ENCODE data around the gene IL9.

DNA sequence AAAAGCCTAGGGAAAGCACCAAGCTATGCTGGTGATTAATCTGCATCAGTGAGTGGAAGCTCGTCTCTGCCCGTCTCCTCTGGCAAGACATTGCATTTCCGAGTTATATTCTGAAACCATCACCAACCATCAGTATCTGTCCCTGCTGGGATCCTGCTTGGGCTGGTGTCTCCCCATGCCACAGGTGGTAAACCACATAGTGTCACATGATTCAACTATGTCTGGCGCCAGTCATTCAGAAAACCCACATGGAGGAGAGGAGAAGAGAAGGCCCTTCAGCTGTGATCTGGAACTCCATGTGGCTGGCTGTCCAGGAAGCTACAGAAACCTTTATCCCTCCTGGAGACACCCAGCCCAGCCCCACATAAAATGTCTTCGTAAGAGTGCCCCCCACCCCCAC, 4.8 kb downstream of the IL9 start:
- no peak for TF ChIP-seq EZH2 (IDR thresholded peaks at IDR 0.05; ENCODE audit: insufficient read depth, poor library complexity, severe bottlenecking)
- no peak for TF ChIP-seq EZH2phosphoT487 (IDR thresholded peaks at IDR 0.05; ENCODE audit: insufficient read depth, low read depth)

Data from GM23248 (cell line).